ENCODE results near the gene CHCHD4. TPM values are rescaled to one million over a fixed set of nuclear protein-coding genes. Genes with fewer than 3 reads are reported as not detected.

Gene CHCHD4
- total RNA-seq = 24.8 and 25.0 TPM in 2 replicates

DNA sequence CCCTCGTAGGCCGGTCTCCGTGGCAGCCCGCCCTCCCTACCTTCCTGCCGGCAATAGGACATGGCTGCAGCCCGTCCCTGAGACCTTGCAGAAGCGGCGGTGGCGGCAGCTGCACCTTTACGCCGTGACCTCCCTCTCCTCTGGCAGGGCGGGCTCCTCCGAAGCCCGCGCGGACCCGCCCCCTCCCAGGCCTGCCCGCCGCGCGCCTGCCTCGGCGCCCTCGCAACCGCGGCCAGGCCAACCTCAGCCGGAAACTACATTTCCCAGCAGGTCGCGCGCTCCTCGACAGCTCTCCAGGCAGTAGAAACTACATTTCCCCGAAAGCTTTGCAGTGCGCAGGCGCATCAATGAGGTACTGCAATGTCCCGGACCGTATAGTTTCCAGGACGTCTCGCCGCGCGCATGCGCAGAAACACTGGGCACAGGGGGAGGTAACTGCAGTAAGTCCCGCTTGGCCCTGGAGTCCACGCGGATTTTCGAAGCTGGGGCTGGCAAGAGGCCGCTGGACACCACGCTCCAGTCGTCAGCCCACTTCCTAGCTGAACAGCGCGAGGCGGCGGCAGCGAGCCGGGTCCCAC lies at the start of gene CHCHD4, which contains the start of gene TMEM43:
Gene CHCHD4 (minus strand): TSS at position 256 of the 578 bp plus-strand sequence. CDS start 194 bp downstream, at position 62.
Gene TMEM43 (plus strand): TSS at position 438 of the 578 bp plus-strand sequence. CDS start 142 bp downstream, outside the sequence.
- peak; percentile 98 for DNase-seq (ENCODE audit: low spot score)
- Mint-ChIP-seq H3K27me3 (ENCODE audit: low read depth) (no peaks in the 10 kb centered on the region), H3K4me3 (ENCODE audit: low read depth) (peak within 1 kb of the TSS; percentile 97), H3K27ac (peak within 1 kb of the TSS; percentile 93), H3K9me3 (no peaks in the 10 kb centered on the region), H3K36me3 (ENCODE audit: low read depth) (peaks cover 54% of the 10 kb centered on the region), H3K4me1 (ENCODE audit: low read depth) (peaks cover 40% of the 10 kb centered on the region)
- intact Hi-C loops (cut with micrococcal nuclease) = loop anchor here (1.0 to 10.0 kb wide), 7 partner anchors 20 to 824 kb away; partner anchors contain the start of genes CCDC174, LSM3, NUP210 and XPC

DNA sequence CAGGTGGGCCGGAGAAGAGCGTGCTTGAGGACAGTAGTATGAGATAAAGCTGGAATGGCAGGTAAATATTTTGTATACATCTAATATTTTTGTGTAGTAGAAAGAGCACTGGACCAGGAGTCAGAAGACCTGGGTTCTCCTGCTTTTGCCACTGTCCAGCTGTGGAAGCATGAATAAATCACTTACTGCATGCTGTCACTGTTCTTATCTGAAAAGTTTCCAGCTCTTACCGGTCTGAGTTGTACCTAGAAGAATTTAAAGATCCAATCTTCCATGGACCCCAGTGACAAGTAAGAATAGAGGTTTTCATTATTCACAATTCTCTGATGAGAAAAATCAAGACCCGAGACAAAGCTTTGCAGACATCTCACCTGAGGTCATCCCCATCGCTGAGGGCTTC lies 47.8 kb upstream of the CHCHD4 start:
- Mint-ChIP-seq H3K9me3 (no peaks in the 10 kb centered on the region), H3K4me1 (ENCODE audit: low read depth) (peaks cover 35% of the 10 kb centered on the region), H3K27ac (no peak overlapping the region)

DNA sequence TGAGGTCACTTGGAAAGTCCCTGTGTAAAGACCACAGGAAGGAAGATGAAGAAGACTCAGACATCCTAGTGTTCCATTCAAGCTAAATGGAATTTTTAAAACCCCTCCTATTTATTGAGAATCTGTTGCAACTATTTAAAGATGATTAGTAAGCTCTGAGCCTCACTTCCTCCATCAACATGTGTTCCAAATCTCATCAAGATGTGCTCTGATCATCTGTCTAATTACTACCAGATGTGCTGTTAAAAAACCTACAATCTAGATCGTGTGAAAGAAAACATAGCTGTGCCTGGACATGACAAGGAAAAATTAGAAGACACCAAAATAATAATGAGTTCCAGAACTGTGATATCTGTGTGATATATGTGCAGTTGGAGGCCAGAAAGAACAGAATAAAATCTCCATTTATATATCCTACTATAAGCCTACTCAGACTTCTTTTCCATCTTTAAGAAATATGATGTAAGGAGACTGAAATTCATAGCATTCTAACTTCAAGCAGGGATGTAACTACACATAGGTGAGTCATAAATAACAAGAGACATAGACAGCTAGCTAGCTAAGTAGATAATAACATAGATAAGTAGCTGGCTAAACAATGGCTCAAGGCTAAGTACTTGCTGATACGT lies 46.0 kb upstream of the CHCHD4 start:
- Mint-ChIP-seq H3K27ac (peak overlapping the region; percentile 18), H3K4me3 (ENCODE audit: low read depth) (no peak overlapping the region), H3K4me1 (ENCODE audit: low read depth) (peaks cover 21% of the 10 kb centered on the region), H3K9me3 (no peaks in the 10 kb centered on the region), H3K36me3 (ENCODE audit: low read depth) (peaks cover 67% of the 10 kb centered on the region), H3K27me3 (ENCODE audit: low read depth) (no peaks in the 10 kb centered on the region)
- intact Hi-C loops (cut with micrococcal nuclease) = loop anchor here (10.0 kb wide), 1 partner anchor 756 kb away; no protein-coding TSS in a partner anchor
- no peak for DNase-seq (ENCODE audit: low spot score)

More for the DNA sequence above, 47.8 kb upstream of the CHCHD4 start:
- Mint-ChIP-seq H3K27me3 (ENCODE audit: low read depth) (no peaks in the 10 kb centered on the region), H3K4me3 (ENCODE audit: low read depth) (no peak overlapping the region), H3K36me3 (ENCODE audit: low read depth) (peaks cover 49% of the 10 kb centered on the region)
- intact Hi-C loops (cut with micrococcal nuclease) = loop anchor here (10.0 kb wide), 1 partner anchor 758 kb away; no protein-coding TSS in a partner anchor
- no peak for DNase-seq (ENCODE audit: low spot score)

DNA sequence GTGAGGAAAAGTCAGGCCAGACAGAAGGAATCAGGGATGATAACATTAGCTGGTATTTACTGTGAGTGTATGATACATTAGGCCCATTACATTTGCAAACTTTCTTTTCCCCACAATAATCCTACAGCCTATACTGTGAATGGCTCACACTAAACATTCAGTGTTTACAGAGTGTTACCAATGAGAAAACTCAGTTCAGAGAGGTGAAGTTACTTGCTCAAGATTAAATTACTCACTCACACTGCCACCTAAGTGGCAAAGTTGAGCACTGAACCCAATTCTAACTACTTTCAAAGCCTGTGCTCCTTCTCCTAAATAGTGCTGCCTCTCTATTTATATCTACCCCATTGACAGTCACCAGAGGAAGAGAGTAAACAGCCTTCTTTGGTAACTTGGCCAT lies 45.2 kb upstream of the CHCHD4 start:
- H3K4me3 Mint-ChIP-seq (ENCODE audit: low read depth) = no peak overlapping the region
- no peak overlapping the region for H3K27ac Mint-ChIP-seq
- no peaks in the 10 kb centered on the region for H3K9me3 Mint-ChIP-seq
- DNase-seq (ENCODE audit: low spot score) = no peak
- no peaks in the 10 kb centered on the region for H3K27me3 Mint-ChIP-seq (ENCODE audit: low read depth)
- H3K36me3 Mint-ChIP-seq (ENCODE audit: low read depth) = peaks cover 72% of the 10 kb centered on the region
- intact Hi-C loops (cut with micrococcal nuclease) = loop anchor here (10.0 kb wide), 1 partner anchor 755 kb away; no protein-coding TSS in a partner anchor
- peaks cover 13% of the 10 kb centered on the region for H3K4me1 Mint-ChIP-seq (ENCODE audit: low read depth)

DNA sequence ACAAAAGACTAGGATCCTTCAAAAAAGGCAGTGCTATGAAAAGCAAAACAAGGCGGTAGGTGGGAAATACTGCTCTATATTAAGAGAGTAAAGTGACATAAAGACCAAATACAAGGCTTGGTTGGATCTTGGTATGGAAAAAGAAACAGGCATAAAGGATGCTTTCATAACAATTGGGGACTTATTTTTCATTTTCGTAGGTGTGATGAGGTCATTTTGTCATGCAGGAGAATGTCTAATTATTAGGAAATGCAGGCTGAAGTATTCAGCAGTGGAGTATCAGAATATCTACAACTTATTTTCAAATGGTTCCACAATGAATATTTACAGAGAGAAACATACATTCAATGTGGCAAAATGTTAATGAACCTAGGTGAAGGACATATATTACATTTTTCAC lies 44.8 kb upstream of the CHCHD4 start:
- Mint-ChIP-seq H3K9me3 (no peaks in the 10 kb centered on the region), H3K27me3 (ENCODE audit: low read depth) (no peaks in the 10 kb centered on the region), H3K36me3 (ENCODE audit: low read depth) (peaks cover 76% of the 10 kb centered on the region), H3K27ac (no peak overlapping the region), H3K4me3 (ENCODE audit: low read depth) (no peak overlapping the region), H3K4me1 (ENCODE audit: low read depth) (peaks cover 11% of the 10 kb centered on the region)
- no peak for DNase-seq (ENCODE audit: low spot score)
- intact Hi-C loops (cut with micrococcal nuclease) = no loop called here

DNA sequence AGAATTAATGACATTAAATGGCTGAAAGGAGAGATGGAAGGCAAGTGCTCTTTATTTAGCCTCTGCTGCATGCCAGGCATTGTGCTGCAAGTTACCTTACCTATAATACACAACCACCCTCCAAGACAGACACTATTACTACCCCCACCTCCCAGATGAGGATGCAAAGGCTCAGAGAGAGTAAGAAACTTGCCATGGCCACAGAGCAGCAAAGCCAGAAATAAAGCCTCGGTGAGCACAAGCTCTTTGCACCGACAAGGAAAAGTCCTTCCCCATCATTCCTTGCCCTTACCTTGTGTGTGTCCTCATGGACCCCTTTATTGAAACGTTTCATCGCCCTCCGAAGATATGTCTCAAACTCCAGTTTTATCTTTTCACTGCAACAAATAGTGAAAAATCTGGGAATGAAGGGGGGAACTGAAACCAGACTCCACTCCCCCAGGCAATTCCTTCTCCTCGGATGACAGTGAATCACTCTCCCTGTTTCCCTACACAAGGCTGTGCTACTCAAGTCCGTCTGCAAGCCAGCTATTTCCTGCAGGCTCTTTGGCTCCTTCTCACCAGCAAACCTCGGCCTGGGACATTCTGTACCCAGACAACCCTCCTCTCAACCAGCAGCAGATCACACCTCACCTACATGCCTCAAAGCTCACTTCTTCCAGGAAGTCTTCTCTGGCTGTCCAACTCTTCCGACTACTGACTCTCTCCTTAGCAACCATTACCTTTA lies 42.4 kb upstream of the CHCHD4 start:
- Mint-ChIP-seq H3K4me1 (ENCODE audit: low read depth) (peaks cover 8% of the 10 kb centered on the region), H3K27me3 (ENCODE audit: low read depth) (no peaks in the 10 kb centered on the region), H3K4me3 (ENCODE audit: low read depth) (no peak overlapping the region), H3K9me3 (peaks cover 8% of the 10 kb centered on the region), H3K36me3 (ENCODE audit: low read depth) (peaks cover 86% of the 10 kb centered on the region), H3K27ac (no peak overlapping the region)
- DNase-seq (ENCODE audit: low spot score) = no peak
- intact Hi-C loops (cut with micrococcal nuclease) = no loop called here

DNA sequence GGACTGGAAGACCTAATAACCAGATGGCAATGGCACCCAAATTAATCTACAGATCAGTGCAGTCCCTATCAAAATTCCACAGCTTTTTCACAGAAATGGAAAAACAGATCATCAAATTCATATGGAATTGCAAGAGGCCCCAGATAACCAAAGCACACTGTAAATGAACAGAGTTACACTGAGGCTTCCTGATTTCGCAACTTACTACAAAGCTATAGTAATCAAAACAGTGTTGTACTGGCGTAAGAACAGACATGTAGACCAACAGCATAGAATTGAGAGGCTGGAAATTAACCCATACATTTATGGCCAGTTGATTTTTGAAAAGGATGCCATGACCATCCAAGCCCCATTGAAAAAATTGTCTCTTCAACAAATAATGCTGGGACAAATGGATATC lies 37.5 kb upstream of the CHCHD4 start:
- no peak overlapping the region for H3K4me3 Mint-ChIP-seq (ENCODE audit: low read depth)
- intact Hi-C loops (cut with micrococcal nuclease) = no loop called here
- peaks cover 22% of the 10 kb centered on the region for H3K9me3 Mint-ChIP-seq
- H3K4me1 Mint-ChIP-seq (ENCODE audit: low read depth) = no peaks in the 10 kb centered on the region
- DNase-seq (ENCODE audit: low spot score) = no peak
- H3K27ac Mint-ChIP-seq = no peak overlapping the region
- no peaks in the 10 kb centered on the region for H3K27me3 Mint-ChIP-seq (ENCODE audit: low read depth)
- H3K36me3 Mint-ChIP-seq (ENCODE audit: low read depth) = peaks cover 92% of the 10 kb centered on the region

DNA sequence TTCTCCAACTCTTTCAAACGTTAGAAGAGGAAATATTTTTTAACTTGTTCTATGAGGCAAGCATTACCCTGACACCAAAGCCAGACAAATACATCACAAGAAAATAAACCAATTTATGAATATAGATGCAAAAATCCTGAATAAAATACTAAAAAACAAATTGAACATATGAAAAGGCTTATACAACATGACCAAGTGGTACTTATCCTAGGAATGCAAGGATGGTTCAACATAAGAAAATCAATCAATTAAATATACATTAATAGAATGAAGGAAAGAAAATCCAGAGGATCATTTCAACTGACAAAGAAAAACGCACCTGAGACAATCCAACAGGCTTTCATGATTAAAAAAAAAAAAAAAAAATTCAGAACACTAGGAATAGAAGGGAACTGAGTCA lies 36.6 kb upstream of the CHCHD4 start:
- H3K4me1 Mint-ChIP-seq (ENCODE audit: low read depth) = no peaks in the 10 kb centered on the region
- intact Hi-C loops (cut with micrococcal nuclease) = no loop called here
- no peak overlapping the region for H3K4me3 Mint-ChIP-seq (ENCODE audit: low read depth)
- H3K27ac Mint-ChIP-seq = no peak overlapping the region
- H3K36me3 Mint-ChIP-seq (ENCODE audit: low read depth) = peaks cover 92% of the 10 kb centered on the region
- no peak for DNase-seq (ENCODE audit: low spot score)
- H3K9me3 Mint-ChIP-seq = peaks cover 22% of the 10 kb centered on the region
- no peaks in the 10 kb centered on the region for H3K27me3 Mint-ChIP-seq (ENCODE audit: low read depth)

DNA sequence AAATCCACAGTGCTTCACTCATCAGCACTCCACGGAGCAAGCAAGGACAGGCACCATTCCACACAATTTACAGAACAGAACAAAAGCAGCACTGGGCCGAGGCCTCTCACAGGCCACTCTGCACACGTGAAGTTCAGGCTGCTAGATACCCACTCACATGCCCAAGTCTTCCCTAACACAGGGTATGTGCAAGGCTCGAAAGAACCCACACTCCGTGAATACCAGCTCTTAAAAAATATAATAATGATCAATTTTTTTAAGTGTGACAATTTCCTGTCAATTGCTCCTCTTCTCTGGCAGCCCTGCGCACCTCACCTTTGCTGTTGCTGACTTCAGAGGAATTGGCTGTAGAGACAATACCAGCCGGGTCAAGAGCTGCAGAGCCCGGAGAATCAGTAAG lies 34.8 kb upstream of the CHCHD4 start:
- no peak overlapping the region for H3K27ac Mint-ChIP-seq
- intact Hi-C loops (cut with micrococcal nuclease) = no loop called here
- no peaks in the 10 kb centered on the region for H3K4me1 Mint-ChIP-seq (ENCODE audit: low read depth)
- H3K27me3 Mint-ChIP-seq (ENCODE audit: low read depth) = no peaks in the 10 kb centered on the region
- peaks cover 91% of the 10 kb centered on the region for H3K36me3 Mint-ChIP-seq (ENCODE audit: low read depth)
- peaks cover 22% of the 10 kb centered on the region for H3K9me3 Mint-ChIP-seq
- no peak overlapping the region for H3K4me3 Mint-ChIP-seq (ENCODE audit: low read depth)
- no peak for DNase-seq (ENCODE audit: low spot score)

DNA sequence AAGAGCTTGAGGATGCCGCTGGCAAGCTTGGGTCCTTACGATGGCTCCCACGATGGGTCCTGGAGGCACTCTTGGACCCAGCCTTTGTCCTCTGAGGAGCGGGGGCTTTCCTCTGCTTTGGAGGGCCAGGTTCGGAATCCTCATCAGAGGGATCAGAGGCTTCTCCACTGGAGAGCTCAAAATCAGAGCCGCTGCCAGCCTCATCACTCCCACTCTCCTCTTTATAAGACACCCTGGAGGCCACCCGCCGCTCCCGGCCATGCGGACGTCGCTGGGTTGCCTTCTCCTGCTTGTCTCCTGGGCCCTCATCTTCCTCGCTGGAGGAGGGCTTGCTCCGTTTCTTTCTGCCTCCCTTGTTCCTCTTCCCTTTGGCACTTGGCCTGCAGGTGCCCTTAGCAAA lies 33.7 kb upstream of the CHCHD4 start:
- H3K4me1 Mint-ChIP-seq (ENCODE audit: low read depth) = no peaks in the 10 kb centered on the region
- peaks cover 92% of the 10 kb centered on the region for H3K36me3 Mint-ChIP-seq (ENCODE audit: low read depth)
- no peak overlapping the region for H3K4me3 Mint-ChIP-seq (ENCODE audit: low read depth)
- H3K27me3 Mint-ChIP-seq (ENCODE audit: low read depth) = no peaks in the 10 kb centered on the region
- peaks cover 22% of the 10 kb centered on the region for H3K9me3 Mint-ChIP-seq
- DNase-seq (ENCODE audit: low spot score) = no peak
- intact Hi-C loops (cut with micrococcal nuclease) = no loop called here
- H3K27ac Mint-ChIP-seq = no peak overlapping the region

DNA sequence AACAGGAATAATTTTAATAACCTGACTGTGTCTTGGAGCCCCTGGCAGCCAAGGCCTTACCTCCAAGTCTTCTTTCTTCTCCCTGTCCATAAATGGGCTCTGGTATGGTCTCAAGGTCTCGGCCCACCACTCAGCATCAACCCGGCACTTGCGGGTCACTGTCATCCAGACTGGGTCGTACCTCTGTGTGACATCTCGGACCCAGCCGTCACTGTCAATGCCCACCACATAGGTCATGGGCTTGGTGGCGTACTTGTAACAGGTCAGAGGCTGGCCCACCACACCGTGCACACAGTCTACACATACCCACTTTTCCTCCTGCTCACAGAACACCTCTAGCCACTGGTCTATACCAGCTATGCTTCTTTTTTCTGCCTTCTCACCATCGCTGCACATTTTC lies 33.3 kb upstream of the CHCHD4 start:
- Mint-ChIP-seq H3K4me1 (ENCODE audit: low read depth) (no peaks in the 10 kb centered on the region), H3K27ac (no peak overlapping the region), H3K9me3 (peaks cover 22% of the 10 kb centered on the region), H3K4me3 (ENCODE audit: low read depth) (no peak overlapping the region), H3K36me3 (ENCODE audit: low read depth) (peaks cover 88% of the 10 kb centered on the region), H3K27me3 (ENCODE audit: low read depth) (no peaks in the 10 kb centered on the region)
- intact Hi-C loops (cut with micrococcal nuclease) = no loop called here
- no peak for DNase-seq (ENCODE audit: low spot score)

DNA sequence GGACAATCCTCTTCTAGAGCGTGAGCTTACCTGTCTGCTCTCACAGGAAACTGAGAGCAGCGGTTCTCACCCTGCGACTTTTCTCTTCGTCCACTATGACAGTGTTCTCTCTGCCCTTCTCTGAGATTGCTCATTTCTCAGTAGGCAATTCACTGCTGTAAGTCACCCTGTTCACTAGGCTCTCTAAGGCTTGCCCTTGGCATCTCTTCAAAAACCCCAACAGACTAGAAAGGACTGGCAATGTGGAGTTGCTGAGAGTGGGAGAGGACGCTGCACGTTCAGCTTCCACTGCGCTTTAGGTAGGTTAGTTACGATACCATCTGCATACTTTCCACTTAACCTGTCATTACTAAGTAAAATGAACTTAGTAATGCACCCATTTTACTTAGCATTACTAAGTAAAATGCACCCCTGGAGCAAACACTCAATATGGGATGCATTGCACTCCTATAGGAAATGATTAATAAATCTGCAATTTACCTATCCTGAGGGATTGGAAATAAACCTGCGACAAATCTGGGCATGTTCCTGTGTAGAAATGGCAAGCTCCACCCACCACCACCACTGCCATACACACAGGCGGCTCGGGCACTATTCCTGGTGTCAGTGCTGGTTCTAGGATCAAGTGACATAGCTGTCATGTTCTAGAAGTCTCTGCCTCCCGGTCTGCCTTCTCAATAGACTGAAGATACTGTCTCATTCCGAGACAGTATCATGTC lies 32.3 kb upstream of the CHCHD4 start:
- Mint-ChIP-seq H3K27me3 (ENCODE audit: low read depth) (no peaks in the 10 kb centered on the region), H3K4me3 (ENCODE audit: low read depth) (no peak overlapping the region), H3K36me3 (ENCODE audit: low read depth) (peaks cover 87% of the 10 kb centered on the region), H3K9me3 (peaks cover 13% of the 10 kb centered on the region), H3K4me1 (ENCODE audit: low read depth) (no peaks in the 10 kb centered on the region), H3K27ac (no peak overlapping the region)
- DNase-seq (ENCODE audit: low spot score) = no peak
- intact Hi-C loops (cut with micrococcal nuclease) = no loop called here

All from activated T-helper 2 cell treated with anti-CD3 and anti-CD28 coated beads, Interferon-gamma antibody, Interleukin-2, Interleukin-4, amounts not matched to agents 10 μg/mL and 5 μg/mL and 100 μg/mL, durations not matched to agents 14 hours and 24 hours and 36 hours (primary cell).